Activated T-helper 2 cell treated with anti-CD3 and anti-CD28 coated beads, Interferon-gamma antibody, Interleukin-2, Interleukin-4, amounts not matched to agents 10 μg/mL and 5 μg/mL and 100 μg/mL, durations not matched to agents 14 hours and 24 hours and 36 hours (primary cell): ENCODE measurements around the gene ACSL5. TPM values are rescaled to one million over a fixed set of nuclear protein-coding genes. Genes with fewer than 3 reads are reported as not detected.

Experiments used
- DNase-seq: peaks from one replicate; pipeline ENCODE4 v3.0.0; 2021; ENCODE audit warnings: low spot score
- H3K27ac Mint-ChIP-seq: one replicate; pipeline ENCODE4 v1.8.0; 2021; ENCODE audit warnings: mixed read lengths
- H3K27me3 Mint-ChIP-seq: one replicate; pipeline ENCODE4 v1.8.0; 2021; ENCODE audit warnings: low read depth, mixed read lengths
- H3K36me3 Mint-ChIP-seq: one replicate; pipeline ENCODE4 v1.8.0; 2021; ENCODE audit warnings: low read depth, mixed read lengths
- H3K4me1 Mint-ChIP-seq: one replicate; pipeline ENCODE4 v1.8.0; 2021; ENCODE audit warnings: low read depth, mixed read lengths
- H3K4me3 Mint-ChIP-seq: one replicate; pipeline ENCODE4 v1.8.0; 2021; ENCODE audit warnings: low read depth, mild to moderate bottlenecking, moderate library complexity, mixed read lengths
- H3K9me3 Mint-ChIP-seq: one replicate; pipeline ENCODE4 v1.8.0; 2021; ENCODE audit warnings: mixed read lengths
- intact Hi-C: fragments of 100-400 bp; cut with micrococcal nuclease; formaldehyde crosslinking; loops from one replicate; pipeline ENCODE4 v1.15.1; 2023
- total RNA-seq: library from RNA; stranded (reverse); gene quantifications from 2 replicates; pipeline ENCODE4 v1.2.3, GENCODE V29; 2022

Gene ACSL5
- total RNA-seq, 1 donor from 2014 or later = 45.9 TPM

DNA sequence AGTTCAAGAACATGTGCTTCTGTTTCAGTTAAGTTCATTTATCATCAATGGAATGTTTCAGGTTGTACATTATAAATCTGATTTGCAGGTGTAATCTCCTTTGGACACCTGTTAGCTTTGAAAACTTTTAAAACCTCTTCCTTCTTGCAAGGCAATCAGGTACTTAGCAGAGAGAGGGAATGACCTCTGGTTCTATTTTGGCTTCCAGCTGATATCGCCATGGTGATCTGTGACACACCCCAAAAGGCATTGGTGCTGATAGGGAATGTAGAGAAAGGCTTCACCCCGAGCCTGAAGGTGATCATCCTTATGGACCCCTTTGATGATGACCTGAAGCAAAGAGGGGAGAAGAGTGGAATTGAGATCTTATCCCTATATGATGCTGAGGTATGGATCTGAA lies 35.4 kb downstream of the ACSL5 start:
- Mint-ChIP-seq H3K27me3 (no peaks in the 10 kb centered on the region), H3K27ac (no peak overlapping the region), H3K4me1 (peaks cover 3% of the 10 kb centered on the region), H3K9me3 (peaks cover 4% of the 10 kb centered on the region), H3K4me3 (no peak overlapping the region), H3K36me3 (peaks cover 75% of the 10 kb centered on the region)
- no peak for DNase-seq
- intact Hi-C loops = no loop called here

DNA sequence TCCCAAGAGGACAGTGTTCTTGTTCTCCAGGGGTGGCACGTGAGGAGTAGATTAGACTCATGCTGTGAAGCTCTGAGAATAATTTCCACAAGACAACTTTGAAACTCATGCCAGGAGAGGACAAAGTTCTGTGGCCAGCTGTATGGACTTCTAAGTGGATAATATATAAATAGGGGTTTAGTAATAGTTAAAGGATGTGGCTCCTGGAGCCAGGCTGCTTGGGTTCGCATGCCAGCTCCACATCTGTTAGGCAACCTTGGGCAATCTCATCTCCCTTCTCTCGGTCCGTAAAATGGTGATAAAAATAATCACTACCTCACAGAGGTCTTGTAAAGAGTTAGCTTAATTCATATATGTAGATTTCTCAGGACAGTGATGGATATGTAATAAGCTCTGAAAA lies 35.8 kb downstream of the ACSL5 start:
- intact Hi-C loops = no loop called here
- H3K9me3 Mint-ChIP-seq = peaks cover 4% of the 10 kb centered on the region
- H3K4me1 Mint-ChIP-seq = peaks cover 3% of the 10 kb centered on the region
- DNase-seq = no peak
- H3K27ac Mint-ChIP-seq = no peak overlapping the region
- no peaks in the 10 kb centered on the region for H3K27me3 Mint-ChIP-seq
- peaks cover 74% of the 10 kb centered on the region for H3K36me3 Mint-ChIP-seq
- H3K4me3 Mint-ChIP-seq = no peak overlapping the region

DNA sequence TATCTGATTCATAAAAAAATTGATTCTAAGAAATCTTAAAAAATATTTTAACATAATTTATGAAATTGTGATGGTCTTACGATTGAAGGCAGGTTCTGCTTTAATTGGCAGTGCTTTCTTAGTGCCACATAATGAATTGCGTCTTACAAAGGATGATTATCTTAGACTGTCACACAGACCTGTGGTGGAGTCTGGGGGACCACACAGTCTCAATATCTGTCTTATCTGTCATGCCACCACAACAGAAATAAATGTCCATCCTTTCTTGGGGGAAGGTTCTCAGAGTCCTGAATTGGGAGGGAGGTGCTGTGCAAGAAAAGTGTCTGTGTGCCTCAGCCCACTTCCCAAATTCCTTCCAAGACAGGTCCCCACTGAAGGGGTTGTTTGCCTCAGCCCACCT lies 38.8 kb downstream of the ACSL5 start:
- no peaks in the 10 kb centered on the region for H3K27me3 Mint-ChIP-seq
- intact Hi-C loops = no loop called here

DNA sequence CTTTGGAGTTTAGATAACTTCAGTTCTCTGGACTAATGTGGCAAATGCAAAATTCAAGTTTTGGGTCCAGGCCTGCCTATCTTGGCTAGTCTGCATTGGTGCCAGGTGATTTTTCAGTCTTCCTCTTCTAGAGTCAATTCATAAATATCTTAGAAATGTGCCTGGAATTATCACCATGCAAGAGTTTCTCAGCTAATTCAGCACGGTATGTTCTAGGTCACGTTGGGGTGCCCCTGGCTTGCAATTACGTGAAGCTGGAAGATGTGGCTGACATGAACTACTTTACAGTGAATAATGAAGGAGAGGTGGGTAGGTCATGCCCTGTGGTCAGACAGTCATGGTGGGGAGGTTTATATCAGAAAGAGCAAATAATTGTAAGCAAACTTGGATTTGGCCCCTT lies 47.8 kb downstream of the ACSL5 start:
- peaks cover 51% of the 10 kb centered on the region for H3K36me3 Mint-ChIP-seq
- H3K27me3 Mint-ChIP-seq = no peaks in the 10 kb centered on the region
- H3K4me1 Mint-ChIP-seq = no peaks in the 10 kb centered on the region
- DNase-seq = no peak
- intact Hi-C loops = no loop called here
- no peak overlapping the region for H3K27ac Mint-ChIP-seq
- H3K4me3 Mint-ChIP-seq = no peak overlapping the region
- H3K9me3 Mint-ChIP-seq = no peaks in the 10 kb centered on the region

More for the DNA sequence above, 38.8 kb downstream of the ACSL5 start:
- no peak overlapping the region for H3K27ac Mint-ChIP-seq
- no peaks in the 10 kb centered on the region for H3K4me1 Mint-ChIP-seq
- DNase-seq = no peak
- H3K36me3 Mint-ChIP-seq = peaks cover 69% of the 10 kb centered on the region
- no peaks in the 10 kb centered on the region for H3K9me3 Mint-ChIP-seq
- H3K4me3 Mint-ChIP-seq = no peak overlapping the region

DNA sequence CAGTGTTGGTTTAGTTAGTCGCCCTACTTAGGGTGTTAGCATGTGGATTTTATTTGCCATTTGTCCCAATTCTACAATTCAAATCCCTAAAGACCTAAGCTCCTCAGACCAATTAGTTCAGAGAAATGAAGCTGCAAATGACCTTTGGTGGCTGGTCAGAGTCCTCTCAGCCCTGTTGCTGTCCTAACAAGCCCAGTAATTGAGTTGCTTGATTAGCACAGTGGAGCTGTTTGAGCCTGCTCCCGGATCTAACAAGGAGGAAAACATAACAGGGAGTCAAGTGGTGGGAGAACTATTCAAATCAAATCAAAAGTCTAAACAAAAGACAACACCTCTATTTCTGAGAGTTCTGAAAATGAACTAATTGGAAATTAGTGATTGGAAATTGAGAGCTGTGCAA lies 50.7 kb downstream of the ACSL5 start:
- H3K4me1 Mint-ChIP-seq = no peaks in the 10 kb centered on the region
- intact Hi-C loops = no loop called here
- DNase-seq = no peak
- H3K27me3 Mint-ChIP-seq = no peaks in the 10 kb centered on the region
- H3K36me3 Mint-ChIP-seq = peaks cover 58% of the 10 kb centered on the region
- H3K4me3 Mint-ChIP-seq = no peak overlapping the region
- H3K27ac Mint-ChIP-seq = no peak overlapping the region
- no peaks in the 10 kb centered on the region for H3K9me3 Mint-ChIP-seq

DNA sequence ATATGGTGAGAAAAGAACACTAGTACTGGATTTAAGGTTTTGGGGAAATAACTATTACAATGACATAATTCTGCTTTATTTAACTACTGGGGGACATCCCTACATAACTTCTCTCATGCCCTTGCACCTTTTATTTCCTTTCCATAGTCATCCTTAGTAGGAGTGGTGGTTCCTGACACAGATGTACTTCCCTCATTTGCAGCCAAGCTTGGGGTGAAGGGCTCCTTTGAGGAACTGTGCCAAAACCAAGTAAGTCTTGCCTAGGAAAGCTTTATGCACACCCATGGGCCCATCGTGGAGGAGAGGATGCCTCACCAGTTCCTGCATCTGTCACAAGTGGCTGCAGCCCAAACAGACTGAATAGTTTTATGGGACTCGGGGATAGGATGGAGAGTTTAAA lies 52.2 kb downstream of the ACSL5 start:
- intact Hi-C loops = no loop called here
- Mint-ChIP-seq H3K27ac (no peak overlapping the region), H3K9me3 (no peaks in the 10 kb centered on the region), H3K4me1 (no peaks in the 10 kb centered on the region), H3K27me3 (no peaks in the 10 kb centered on the region), H3K36me3 (peaks cover 62% of the 10 kb centered on the region), H3K4me3 (no peak overlapping the region)
- DNase-seq = no peak

DNA sequence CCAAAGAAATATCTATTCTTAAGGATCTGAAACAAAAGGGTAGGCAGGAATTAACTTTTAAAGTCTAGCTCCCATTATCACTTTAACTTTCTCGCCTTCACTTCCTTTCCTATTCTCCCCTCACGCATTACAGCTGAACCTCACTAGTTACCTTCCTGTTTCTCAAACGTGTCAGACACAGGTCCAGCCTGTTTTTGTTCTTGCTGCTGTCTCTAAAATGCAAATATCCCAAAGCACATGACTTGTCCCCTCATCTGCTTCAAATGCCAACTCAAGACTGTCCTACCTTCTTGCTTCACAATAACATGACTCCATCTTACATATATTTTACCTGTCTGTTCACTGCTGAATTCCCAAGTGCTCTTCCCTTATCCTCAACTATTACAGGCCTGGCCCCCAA lies 55.2 kb downstream of the ACSL5 start:
- intact Hi-C loops = no loop called here
- no peak for DNase-seq
- Mint-ChIP-seq H3K4me3 (no peak overlapping the region), H3K27me3 (no peaks in the 10 kb centered on the region), H3K4me1 (no peaks in the 10 kb centered on the region), H3K9me3 (no peaks in the 10 kb centered on the region), H3K27ac (no peak overlapping the region), H3K36me3 (peaks cover 67% of the 10 kb centered on the region)

DNA sequence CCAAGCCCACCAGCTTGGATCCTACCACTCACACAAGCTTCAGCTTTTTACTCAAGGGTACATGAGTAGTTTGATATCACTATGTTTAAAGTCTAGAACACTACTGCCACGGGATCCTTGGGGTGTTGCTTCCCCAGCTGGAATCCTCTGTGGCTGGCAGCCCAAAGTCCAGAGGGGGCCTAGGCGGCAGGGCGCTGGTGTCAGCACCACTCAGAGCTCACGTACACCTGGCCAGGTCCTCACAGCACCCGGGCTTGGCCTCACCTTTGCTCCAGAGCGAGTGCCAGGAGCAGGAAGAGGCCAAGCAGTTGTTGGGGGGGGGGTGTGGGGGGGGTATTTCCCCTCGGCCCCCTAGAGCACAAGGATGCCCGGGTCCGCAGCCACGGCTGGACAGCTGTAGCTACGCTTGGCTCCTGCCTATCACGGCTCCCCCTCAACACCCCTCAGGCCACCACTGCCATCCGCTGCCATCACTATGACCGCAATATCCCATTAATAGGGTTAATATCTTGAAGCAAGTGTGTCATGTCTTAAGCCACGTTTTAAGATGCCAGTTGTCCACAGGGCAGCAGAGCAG lies 55.8 kb downstream of the ACSL5 start:
- Mint-ChIP-seq H3K27me3 (no peaks in the 10 kb centered on the region), H3K4me3 (no peak overlapping the region), H3K9me3 (no peaks in the 10 kb centered on the region), H3K4me1 (no peaks in the 10 kb centered on the region), H3K36me3 (peaks cover 70% of the 10 kb centered on the region), H3K27ac (no peak overlapping the region)
- intact Hi-C loops = no loop called here
- no peak for DNase-seq

DNA sequence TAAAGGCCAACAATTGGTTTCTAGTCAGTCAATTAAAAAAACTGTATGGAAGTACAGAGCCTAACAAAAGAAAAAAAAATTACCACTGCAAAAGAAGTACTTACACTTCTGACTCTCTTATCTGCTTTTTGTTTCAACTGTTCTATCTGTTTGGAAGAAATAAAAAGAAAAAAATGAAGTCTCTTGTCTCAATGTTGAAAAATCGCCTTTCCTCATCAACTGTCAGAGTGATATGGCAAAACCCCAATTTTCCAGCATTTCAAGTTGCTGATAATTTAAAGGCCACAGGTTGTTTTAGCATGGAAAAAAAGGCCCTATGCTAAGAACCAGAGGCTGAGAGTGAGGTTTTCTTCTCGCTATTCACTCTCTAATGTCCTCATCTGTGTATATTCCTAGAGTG lies 59.2 kb downstream of the ACSL5 start:
- Mint-ChIP-seq H3K36me3 (peaks cover 51% of the 10 kb centered on the region), H3K27me3 (no peaks in the 10 kb centered on the region), H3K27ac (no peak overlapping the region), H3K9me3 (no peaks in the 10 kb centered on the region), H3K4me3 (no peak overlapping the region), H3K4me1 (no peaks in the 10 kb centered on the region)
- intact Hi-C loops = no loop called here
- no peak for DNase-seq

DNA sequence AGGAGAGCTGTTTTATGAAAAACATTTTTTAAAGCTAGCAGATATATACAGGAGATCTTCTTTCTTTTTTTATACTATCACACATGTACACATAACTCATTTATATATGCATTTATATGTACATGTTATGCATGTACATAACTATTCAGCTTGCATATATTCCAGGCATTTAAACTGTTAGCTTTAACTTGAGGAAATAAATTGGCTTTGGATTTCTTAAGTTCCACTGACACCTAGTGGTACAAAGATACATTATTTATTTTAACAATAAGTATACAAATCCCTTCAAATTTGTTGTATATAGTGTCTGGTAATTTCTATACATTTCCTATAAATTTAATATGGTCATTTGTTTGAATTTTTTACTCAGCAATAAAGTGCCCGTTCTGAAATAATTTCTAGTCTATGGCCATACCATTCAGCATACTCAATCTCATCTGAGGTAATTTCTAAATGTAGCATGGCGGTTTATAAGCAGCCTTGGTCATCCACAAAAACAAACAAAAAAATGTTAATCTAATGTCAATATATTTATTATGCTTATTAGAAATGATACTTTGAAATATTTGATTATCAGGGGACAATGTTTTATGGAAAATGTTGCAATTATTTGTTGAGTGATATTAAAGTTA lies 61.2 kb downstream of the ACSL5 start:
- H3K27me3 Mint-ChIP-seq = no peaks in the 10 kb centered on the region
- H3K4me3 Mint-ChIP-seq = no peak overlapping the region
- no peak for DNase-seq
- intact Hi-C loops = loop anchor here (1.0 to 5.0 kb wide), 3 partner anchors 37 to 120 kb away; no protein-coding TSS in a partner anchor
- H3K27ac Mint-ChIP-seq = no peak overlapping the region
- H3K9me3 Mint-ChIP-seq = no peaks in the 10 kb centered on the region
- no peaks in the 10 kb centered on the region for H3K4me1 Mint-ChIP-seq
- peaks cover 46% of the 10 kb centered on the region for H3K36me3 Mint-ChIP-seq

DNA sequence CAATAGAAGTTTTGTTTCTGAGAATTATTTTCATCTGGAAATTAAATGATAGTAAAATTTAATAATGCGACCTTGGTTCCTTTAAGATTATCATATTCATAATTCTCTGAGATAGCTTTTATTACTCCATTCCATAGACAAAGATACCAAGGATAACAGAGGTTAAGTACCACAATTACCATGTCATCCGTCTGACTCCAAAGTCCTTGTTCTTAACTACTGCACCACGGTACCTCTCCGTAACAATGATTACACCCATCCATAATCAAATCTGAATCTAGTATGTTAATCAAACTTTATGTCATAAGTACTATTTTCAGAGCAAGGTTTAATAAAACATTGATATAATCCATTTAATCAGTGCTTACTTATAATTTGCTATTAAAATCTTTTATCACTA lies 64.4 kb downstream of the ACSL5 start:
- Mint-ChIP-seq H3K4me1 (peaks cover 6% of the 10 kb centered on the region), H3K4me3 (no peak overlapping the region), H3K27me3 (no peaks in the 10 kb centered on the region), H3K9me3 (no peaks in the 10 kb centered on the region), H3K27ac (no peak overlapping the region), H3K36me3 (peaks cover 43% of the 10 kb centered on the region)
- intact Hi-C loops = loop anchor here (5.0 kb wide), 1 partner anchor 34 kb away; no protein-coding TSS in a partner anchor
- DNase-seq = no peak

DNA sequence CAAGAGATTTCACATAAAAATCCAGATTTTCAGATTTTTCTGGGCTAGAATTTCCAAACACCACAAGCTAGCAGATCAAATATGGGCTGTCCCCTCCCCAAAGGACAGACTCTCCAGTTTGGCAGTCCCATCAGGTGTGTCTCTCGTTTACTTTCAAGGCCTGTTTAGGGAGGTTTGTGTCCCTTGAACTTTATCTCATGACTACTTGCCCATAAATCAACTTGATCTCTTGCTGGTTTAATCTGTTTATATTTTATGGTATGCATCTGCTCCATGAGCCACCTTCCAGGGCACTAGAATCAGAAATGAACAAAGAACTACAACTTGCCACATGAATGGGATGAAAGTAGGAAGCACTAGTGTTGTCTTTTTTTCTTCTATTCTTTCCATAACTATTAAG lies 67.6 kb downstream of the ACSL5 start:
- intact Hi-C loops = no loop called here
- H3K9me3 Mint-ChIP-seq = no peaks in the 10 kb centered on the region
- H3K4me3 Mint-ChIP-seq = no peak overlapping the region
- no peaks in the 10 kb centered on the region for H3K27me3 Mint-ChIP-seq
- H3K27ac Mint-ChIP-seq = no peak overlapping the region
- DNase-seq = no peak
- H3K36me3 Mint-ChIP-seq = peaks cover 48% of the 10 kb centered on the region
- H3K4me1 Mint-ChIP-seq = peaks cover 24% of the 10 kb centered on the region

DNA sequence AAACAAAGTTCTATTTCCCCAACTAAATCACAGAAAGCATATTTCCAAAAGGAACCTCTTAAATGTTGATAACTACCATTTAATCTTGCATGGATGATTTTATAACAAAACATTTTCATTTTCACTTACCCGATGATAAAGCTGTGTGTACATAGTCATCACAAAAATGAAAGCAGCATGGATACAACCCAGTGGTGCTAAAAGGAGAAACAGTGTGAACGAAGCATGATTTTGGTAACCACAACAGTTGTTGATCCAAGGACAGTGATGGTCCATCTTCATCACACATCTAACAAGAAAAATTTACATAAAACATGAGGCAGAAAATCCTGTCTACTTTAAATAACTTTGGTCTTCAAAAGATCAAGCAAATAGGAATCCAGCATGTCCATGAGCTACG lies 68.1 kb downstream of the ACSL5 start:
- Mint-ChIP-seq H3K27me3 (no peaks in the 10 kb centered on the region), H3K4me1 (peaks cover 24% of the 10 kb centered on the region), H3K36me3 (peaks cover 51% of the 10 kb centered on the region), H3K4me3 (no peak overlapping the region), H3K9me3 (no peaks in the 10 kb centered on the region), H3K27ac (peak overlapping the region; percentile 3)
- no peak for DNase-seq
- intact Hi-C loops = no loop called here
